Ishikawa (cell line): ENCODE results near the gene SLC45A1.

Experiments
- CEBPB ChIP-seq: IDR thresholded peaks from 2 replicates; pipeline ENCODE4 v1.6.1; 2012
- CREB1 ChIP-seq: IDR thresholded peaks from 2 replicates; pipeline ENCODE4 v1.6.1; 2012; ENCODE audit warnings: low read depth
- EGR1 ChIP-seq: IDR thresholded peaks from 2 replicates; pipeline ENCODE4 v1.6.1; 2012
- EP300 ChIP-seq: IDR thresholded peaks from 2 replicates; pipeline ENCODE4 v1.6.1; 2012; ENCODE audit warnings: borderline replicate concordance
- FOXM1 ChIP-seq: IDR thresholded peaks from 2 replicates; pipeline ENCODE4 v1.6.1; 2012; ENCODE audit warnings: low read depth, borderline replicate concordance
- NFIC ChIP-seq: IDR thresholded peaks from 2 replicates; pipeline ENCODE4 v1.6.1; 2012
- RAD21 ChIP-seq: IDR thresholded peaks from 2 replicates; pipeline ENCODE4 v1.6.1; 2012; ENCODE audit warnings: low read depth
- TAF1 ChIP-seq: IDR thresholded peaks from 2 replicates; pipeline ENCODE4 v1.6.1; 2012; ENCODE audit warnings: low read depth, mild to moderate bottlenecking
- TCF12 ChIP-seq: IDR thresholded peaks from 2 replicates; pipeline ENCODE4 v1.6.1; 2012; ENCODE audit warnings: low read depth
- TEAD4 ChIP-seq: IDR thresholded peaks from 2 replicates; pipeline ENCODE4 v1.6.1; 2012
- YY1 ChIP-seq: IDR thresholded peaks from 2 replicates; pipeline ENCODE4 v1.6.1; 2012; ENCODE audit warnings: low read depth
- ZBTB7A ChIP-seq: IDR thresholded peaks from 2 replicates; pipeline ENCODE4 v1.6.1; 2012; ENCODE audit warnings: low read depth
- TF ChIP-seq, protein P1 (sequence below): IDR thresholded peaks from 2 replicates; pipeline ENCODE4 v1.6.1; 2012; ENCODE audit warnings: low read depth, mild to moderate bottlenecking
- TF ChIP-seq, protein P2 (sequence below): IDR thresholded peaks from 2 replicates; pipeline ENCODE4 v1.6.1; 2012
- TF ChIP-seq, protein P3 (sequence below): IDR thresholded peaks from 2 replicates; pipeline ENCODE4 v1.6.1; 2012

The SLC45A1 gene

DNA sequence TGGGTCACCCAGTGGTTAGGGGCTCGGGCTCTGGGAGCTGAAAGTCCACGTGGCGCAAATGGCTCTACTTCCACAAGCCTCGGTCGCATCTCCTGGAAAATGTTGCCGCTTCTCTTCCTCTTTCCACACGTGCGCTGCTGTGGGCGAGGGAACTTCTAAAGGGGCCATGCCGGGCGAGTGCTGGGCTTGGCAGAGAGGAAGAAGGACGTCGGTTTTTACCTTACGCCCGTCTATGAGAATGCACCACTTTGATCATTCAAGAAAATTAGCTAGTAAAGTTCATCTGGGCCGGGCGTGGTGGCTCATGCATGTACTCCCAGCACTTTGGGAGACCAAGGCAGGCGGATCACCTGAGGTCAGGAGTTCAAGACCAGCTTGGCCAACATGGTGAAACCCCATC is 10.4 kb downstream of the SLC45A1 start:
- TF ChIP-seq, protein P1, sequence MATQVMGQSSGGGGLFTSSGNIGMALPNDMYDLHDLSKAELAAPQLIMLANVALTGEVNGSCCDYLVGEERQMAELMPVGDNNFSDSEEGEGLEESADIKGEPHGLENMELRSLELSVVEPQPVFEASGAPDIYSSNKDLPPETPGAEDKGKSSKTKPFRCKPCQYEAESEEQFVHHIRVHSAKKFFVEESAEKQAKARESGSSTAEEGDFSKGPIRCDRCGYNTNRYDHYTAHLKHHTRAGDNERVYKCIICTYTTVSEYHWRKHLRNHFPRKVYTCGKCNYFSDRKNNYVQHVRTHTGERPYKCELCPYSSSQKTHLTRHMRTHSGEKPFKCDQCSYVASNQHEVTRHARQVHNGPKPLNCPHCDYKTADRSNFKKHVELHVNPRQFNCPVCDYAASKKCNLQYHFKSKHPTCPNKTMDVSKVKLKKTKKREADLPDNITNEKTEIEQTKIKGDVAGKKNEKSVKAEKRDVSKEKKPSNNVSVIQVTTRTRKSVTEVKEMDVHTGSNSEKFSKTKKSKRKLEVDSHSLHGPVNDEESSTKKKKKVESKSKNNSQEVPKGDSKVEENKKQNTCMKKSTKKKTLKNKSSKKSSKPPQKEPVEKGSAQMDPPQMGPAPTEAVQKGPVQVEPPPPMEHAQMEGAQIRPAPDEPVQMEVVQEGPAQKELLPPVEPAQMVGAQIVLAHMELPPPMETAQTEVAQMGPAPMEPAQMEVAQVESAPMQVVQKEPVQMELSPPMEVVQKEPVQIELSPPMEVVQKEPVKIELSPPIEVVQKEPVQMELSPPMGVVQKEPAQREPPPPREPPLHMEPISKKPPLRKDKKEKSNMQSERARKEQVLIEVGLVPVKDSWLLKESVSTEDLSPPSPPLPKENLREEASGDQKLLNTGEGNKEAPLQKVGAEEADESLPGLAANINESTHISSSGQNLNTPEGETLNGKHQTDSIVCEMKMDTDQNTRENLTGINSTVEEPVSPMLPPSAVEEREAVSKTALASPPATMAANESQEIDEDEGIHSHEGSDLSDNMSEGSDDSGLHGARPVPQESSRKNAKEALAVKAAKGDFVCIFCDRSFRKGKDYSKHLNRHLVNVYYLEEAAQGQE: no peak
- TF ChIP-seq ZBTB7A (no peak), TAF1 (no peak), YY1 (no peak), CEBPB (no peak), TEAD4 (no peak)
- TF ChIP-seq, protein P2, sequence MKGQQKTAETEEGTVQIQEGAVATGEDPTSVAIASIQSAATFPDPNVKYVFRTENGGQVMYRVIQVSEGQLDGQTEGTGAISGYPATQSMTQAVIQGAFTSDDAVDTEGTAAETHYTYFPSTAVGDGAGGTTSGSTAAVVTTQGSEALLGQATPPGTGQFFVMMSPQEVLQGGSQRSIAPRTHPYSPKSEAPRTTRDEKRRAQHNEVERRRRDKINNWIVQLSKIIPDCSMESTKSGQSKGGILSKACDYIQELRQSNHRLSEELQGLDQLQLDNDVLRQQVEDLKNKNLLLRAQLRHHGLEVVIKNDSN: no peak

DNA sequence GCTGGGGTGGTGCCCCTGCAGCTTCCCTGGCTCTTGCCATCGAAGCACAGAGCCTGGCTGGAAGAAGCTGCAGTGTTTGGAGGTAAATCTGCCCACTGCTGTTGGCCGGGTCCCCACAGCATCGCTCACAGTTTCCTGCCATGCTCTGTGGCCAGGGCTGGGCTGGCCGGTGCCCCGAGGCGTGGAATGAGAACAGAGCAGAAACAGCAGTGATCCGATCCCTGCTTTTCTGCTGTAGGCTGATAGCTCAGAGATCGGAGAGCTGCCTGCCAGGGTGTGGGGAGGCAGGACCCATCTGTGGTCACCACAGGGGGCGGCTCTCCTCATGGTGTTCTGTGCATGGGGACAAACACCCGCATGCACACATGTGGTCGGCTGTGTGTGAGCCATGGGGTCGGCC is 11.5 kb downstream of the SLC45A1 start:
- TF ChIP-seq FOXM1 (no peak), NFIC (no peak), TEAD4 (no peak), TCF12 (no peak), EP300 (no peak), RAD21 (no peak), YY1 (no peak)
- TF ChIP-seq, protein P3, sequence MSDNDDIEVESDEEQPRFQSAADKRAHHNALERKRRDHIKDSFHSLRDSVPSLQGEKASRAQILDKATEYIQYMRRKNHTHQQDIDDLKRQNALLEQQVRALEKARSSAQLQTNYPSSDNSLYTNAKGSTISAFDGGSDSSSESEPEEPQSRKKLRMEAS: no peak
- TF ChIP-seq, protein P2: no peak
- TF ChIP-seq, protein P1: no peak

DNA sequence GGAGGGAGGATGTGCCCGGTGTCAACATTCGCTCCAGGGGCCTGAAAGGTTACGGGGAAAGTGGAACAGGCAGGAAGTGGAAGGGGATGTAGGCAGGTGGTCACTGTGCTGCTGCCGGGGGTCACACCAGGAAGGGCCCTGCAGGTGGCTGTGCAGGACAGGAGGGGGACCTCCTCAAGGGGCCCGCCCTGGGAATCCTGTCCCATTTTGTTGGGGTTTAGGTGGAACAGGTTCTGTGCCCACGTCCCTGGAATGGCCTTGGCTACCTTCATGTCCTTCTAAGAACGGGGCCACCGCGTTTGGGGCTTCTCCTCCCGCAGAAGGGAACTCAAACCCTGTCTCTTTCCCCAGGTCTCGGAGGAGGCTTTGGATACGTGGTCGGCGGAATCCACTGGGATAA is 11.9 kb downstream of the SLC45A1 start:
- no peak for TF ChIP-seq FOXM1
- no peak for TF ChIP-seq CEBPB
- no peak for TF ChIP-seq EGR1
- no peak for TF ChIP-seq ZBTB7A
- TF ChIP-seq NFIC: no peak
- no peak for TF ChIP-seq EP300
- TF ChIP-seq, protein P3: no peak
- TF ChIP-seq TCF12: no peak
- no peak for TF ChIP-seq TEAD4
- TF ChIP-seq TAF1: no peak
- no peak for TF ChIP-seq RAD21
- TF ChIP-seq, protein P2: no peak
- no peak for TF ChIP-seq YY1
- TF ChIP-seq, protein P1: no peak
- TF ChIP-seq CREB1: no peak

DNA sequence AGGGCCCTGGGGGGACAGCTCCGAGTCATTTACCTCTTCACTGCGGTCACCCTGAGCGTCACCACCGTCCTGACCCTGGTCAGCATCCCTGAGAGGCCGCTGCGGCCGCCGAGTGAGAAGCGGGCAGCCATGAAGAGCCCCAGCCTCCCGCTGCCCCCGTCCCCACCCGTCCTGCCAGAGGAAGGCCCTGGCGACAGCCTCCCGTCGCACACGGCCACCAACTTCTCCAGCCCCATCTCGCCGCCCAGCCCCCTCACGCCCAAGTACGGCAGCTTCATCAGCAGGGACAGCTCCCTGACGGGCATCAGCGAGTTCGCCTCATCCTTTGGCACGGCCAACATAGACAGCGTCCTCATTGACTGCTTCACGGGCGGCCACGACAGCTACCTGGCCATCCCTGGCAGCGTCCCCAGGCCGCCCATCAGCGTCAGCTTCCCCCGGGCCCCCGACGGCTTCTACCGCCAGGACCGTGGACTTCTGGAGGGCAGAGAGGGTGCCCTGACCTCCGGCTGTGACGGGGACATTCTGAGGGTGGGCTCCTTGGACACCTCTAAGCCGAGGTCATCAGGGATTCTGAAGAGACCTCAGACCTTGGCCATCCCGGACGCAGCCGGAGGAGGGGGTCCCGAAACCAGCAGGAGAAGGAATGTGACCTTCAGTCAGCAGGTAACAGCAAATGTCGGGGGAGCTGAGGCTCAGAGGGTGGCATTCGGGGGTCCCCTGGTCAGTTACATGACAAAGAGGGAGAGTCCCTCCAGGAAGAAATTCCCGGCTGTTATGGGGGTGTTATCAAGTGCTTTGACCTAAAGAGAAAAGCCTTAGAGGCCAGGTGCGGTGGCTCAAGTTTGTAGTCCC is 12.6 kb downstream of the SLC45A1 start:
- no peak for TF ChIP-seq TCF12
- no peak for TF ChIP-seq TEAD4
- TF ChIP-seq, protein P3: no peak
- TF ChIP-seq CEBPB: no peak
- no peak for TF ChIP-seq TAF1
- no peak for TF ChIP-seq CREB1
